CD14-positive monocyte (primary cell): ENCODE results near the gene PPFIA1. TPM values are rescaled to one million over a fixed set of nuclear protein-coding genes. Genes with fewer than 3 reads are reported as not detected.

Experiments used
- DNase-seq, 3 donors: peaks; one replicate each; pipeline ENCODE4 v3.0.0-alpha.2; 2011 to 2022
- H2AFZ ChIP-seq: 2 replicates; pipeline ENCODE4 v1.6.0; 2012; ENCODE audit warnings: mild to moderate bottlenecking, low read depth, low read length, inconsistent platforms; ENCODE audit not compliant: insufficient read depth, poor library complexity, severe bottlenecking
- H3K27ac ChIP-seq, 2 donors: 1 replicate in 1 of 2; 2 replicates in 1 of 2; pipeline ENCODE4 v1.5.1; 2012 to 2013; ENCODE audit warnings: low read length in 2 of 2, control low read depth in 1 of 2, inconsistent platforms in 1 of 2, low read depth in 1 of 2, mild to moderate bottlenecking in 1 of 2
- H3K27me3 ChIP-seq, 2 donors: one replicate each; pipeline versions ENCODE4 v1.6.0 to v1.6.1; 2011 to 2013; ENCODE audit warnings: low read length in 2 of 2; ENCODE audit not compliant: control insufficient read depth in 2 of 2, insufficient read depth in 2 of 2
- H3K36me3 ChIP-seq, 2 donors: replicated peaks in 1 of 2; 1 replicate in 1 of 2; 2 replicates in 1 of 2; pipeline versions ENCODE4 v1.5.1 to v1.6.1; 2012 to 2013; ENCODE audit warnings: low read length in 2 of 2, control low read depth in 1 of 2, inconsistent platforms in 1 of 2, mild to moderate bottlenecking in 1 of 2; ENCODE audit not compliant: insufficient read depth in 2 of 2, control insufficient read depth in 1 of 2
- H3K4me1 ChIP-seq, 2 donors: 1 replicate in 1 of 2; 2 replicates in 1 of 2; pipeline versions ENCODE4 v1.5.1 to v1.6.1; 2012 to 2013; ENCODE audit warnings: low read length in 2 of 2, control low read depth in 1 of 2, inconsistent platforms in 1 of 2, mild to moderate bottlenecking in 1 of 2, moderate library complexity in 1 of 2; ENCODE audit not compliant: insufficient read depth in 2 of 2, control insufficient read depth in 1 of 2
- H3K4me2 ChIP-seq: replicated peaks from 2 replicates; pipeline ENCODE3; 2012; ENCODE audit warnings: low read length, moderate library complexity, mild to moderate bottlenecking; ENCODE audit not compliant: poor library complexity, severe bottlenecking; ENCODE audit errors: extremely low read depth
- H3K4me3 ChIP-seq, 3 experiments: fragments of 200-600 bp in 1 of 3; sonication (generic) in 1 of 3; replicated peaks in 1 of 3; 1 replicate in 2 of 3; 2 replicates in 1 of 3; pipeline ENCODE4 v1.5.1; 2011 to 2013; ENCODE audit warnings: low read length in 3 of 3, mild to moderate bottlenecking in 3 of 3, control low read depth in 2 of 3, low read depth in 2 of 3, inconsistent platforms in 1 of 3, moderate library complexity in 1 of 3
- H3K79me2 ChIP-seq: 2 replicates; pipeline ENCODE4 v1.6.0; 2012; ENCODE audit warnings: mild to moderate bottlenecking, control low read depth, inconsistent platforms, low read length, moderate library complexity; ENCODE audit not compliant: insufficient read depth
- H3K9ac ChIP-seq: 2 replicates; pipeline ENCODE4 v1.6.0; 2017; ENCODE audit warnings: low read length, mild to moderate bottlenecking; ENCODE audit not compliant: insufficient read depth, poor library complexity, severe bottlenecking
- H3K9me3 ChIP-seq, 2 donors: replicated peaks in 1 of 2; 1 replicate in 1 of 2; 2 replicates in 1 of 2; pipeline versions ENCODE4 v1.5.1 to v1.6.1; 2012 to 2013; ENCODE audit warnings: low read length in 2 of 2, control low read depth in 1 of 2; ENCODE audit not compliant: control insufficient read depth in 1 of 2, insufficient read depth in 1 of 2
- H4K20me1 ChIP-seq: 2 replicates; pipeline ENCODE4 v1.6.0; 2012; ENCODE audit warnings: mild to moderate bottlenecking, low read length, control low read depth, moderate library complexity; ENCODE audit not compliant: insufficient read depth
- H3K27ac Mint-ChIP-seq, 7 donors: one replicate each; pipeline ENCODE4 v1.8.0; 2020; ENCODE audit warnings: mild to moderate bottlenecking in 7 of 7, mixed read lengths in 7 of 7, moderate library complexity in 6 of 7, inconsistent platforms in 2 of 7
- H3K27me3 Mint-ChIP-seq, 3 donors: one replicate each; pipeline ENCODE4 v1.8.0; 2021 to 2022; ENCODE audit warnings: low read depth in 3 of 3, mild to moderate bottlenecking in 3 of 3, mixed read lengths in 3 of 3, moderate library complexity in 3 of 3, inconsistent platforms in 1 of 3
- H3K36me3 Mint-ChIP-seq, 2 donors: one replicate each; pipeline ENCODE4 v1.8.0; 2020; ENCODE audit warnings: mixed read lengths in 2 of 2, inconsistent platforms in 1 of 2, mild to moderate bottlenecking in 1 of 2
- H3K4me1 Mint-ChIP-seq: one replicate; pipeline ENCODE4 v1.8.0; 2020; ENCODE audit warnings: mild to moderate bottlenecking, mixed read lengths
- H3K4me3 Mint-ChIP-seq, 2 donors: one replicate each; pipeline ENCODE4 v1.8.0; 2020; ENCODE audit warnings: mild to moderate bottlenecking in 2 of 2, mixed read lengths in 2 of 2, moderate library complexity in 1 of 2
- H3K9me3 Mint-ChIP-seq, 7 donors: one replicate each; pipeline ENCODE4 v1.8.0; 2020 to 2022; ENCODE audit warnings: mixed read lengths in 7 of 7, mild to moderate bottlenecking in 6 of 7, moderate library complexity in 6 of 7, inconsistent platforms in 2 of 7
- CTCF ChIP-seq: fragments of 200-600 bp; IDR thresholded peaks from one replicate; pipeline ENCODE4 v1.8.0; 2022; ENCODE audit warnings: antibody characterized with exemption, mild to moderate bottlenecking
- whole genome bisulfite sequencing: methylation state at CpG from one replicate; pipeline ENCODE4 v1.1.5; 2013; ENCODE audit warnings: missing lambda C conversion rate; ENCODE audit not compliant: insufficient coverage; 5-methylcytosine and 5-hydroxymethylcytosine counted together
- intact Hi-C, 2 donors: fragments of 100-400 bp; cut with micrococcal nuclease; formaldehyde crosslinking; loops; one replicate each; pipeline versions ENCODE4 v1.15.0 to v1.15.1; 2023
- polyA plus RNA-seq, 3 donors: library from polyadenylated mRNA; depleted of rRNA in 1 of 3; unstranded in 2 of 3; stranded (reverse) in 1 of 3; fragments of 300-500 nt in 2 of 3; fragments of >200 nt in 1 of 3; fragmentation: Illumina TruSeq in 2 of 3; gene quantifications; 1 replicate in 2 of 3; 2 replicates in 1 of 3; pipeline ENCODE4 v1.2.3, GENCODE V29; 2012 to 2021

Gene PPFIA1
- polyA plus RNA-seq, 3 donors, result 7.5 to 65.7 (median 15.5) TPM

- Histone ChIP-seq H3K27me3 (no peaks in the 10 kb centered on the region), H3K4me1 (peaks cover 60 to 70% of the 10 kb centered on the region in 2 donors), H3K9ac (no peak overlapping the region), H3K9me3 (no peaks in the 10 kb centered on the region), H3K4me2 (peak overlapping the region; percentile 55), H3K79me2 (peaks cover 48% of the 10 kb centered on the region), H3K36me3 (peaks cover 18 to 34% of the 10 kb centered on the region in 2 donors), H3K4me3 (peak overlapping the region in 1 of 3 experiments; percentile 43), H3K27ac (peak overlapping the region; percentile 84 to 89), H4K20me1 (no peaks in the 10 kb centered on the region), H2AFZ (no peak overlapping the region)
- Mint-ChIP-seq H3K4me3 (peak overlapping the region in 1 of 2 donors; percentile 58), H3K27ac (peak overlapping the region; percentile 89 to 96 (median 95)), H3K9me3 (no peaks in the 10 kb centered on the region), H3K36me3 (peaks cover 24 to 28% of the 10 kb centered on the region in 2 donors), H3K4me1 (peaks cover 63% of the 10 kb centered on the region), H3K27me3 (peaks cover 0 to 2% (median 0%) of the 10 kb centered on the region in 3 donors)
- no CpG with 5 or more reads among the region's 1 CpG for WGBS
- intact Hi-C loops, result loop anchor here in 1 of 2 donors (1.0 kb wide), 1 partner anchor 8 kb away; no protein-coding TSS in a partner anchor
- TF ChIP-seq CTCF, result no peak
- DNase-seq, result peak; percentile 73 to 95 (median 92)
Observed at GRCh38 chr11:70323806-70324205, 53.3 kb downstream of the PPFIA1 start.

- Histone ChIP-seq H2AFZ (no peak overlapping the region), H3K4me1 (peaks cover 62 to 66% of the 10 kb centered on the region in 2 donors), H3K36me3 (peaks cover 21 to 32% of the 10 kb centered on the region in 2 donors), H3K79me2 (peaks cover 48% of the 10 kb centered on the region), H4K20me1 (no peaks in the 10 kb centered on the region), H3K27me3 (no peaks in the 10 kb centered on the region), H3K9ac (no peak overlapping the region), H3K4me3 (peak overlapping the region in 1 of 3 experiments; percentile 43), H3K27ac (peak overlapping the region; percentile 84 to 89), H3K9me3 (no peaks in the 10 kb centered on the region), H3K4me2 (peak overlapping the region; percentile 55)
- H3K27ac Mint-ChIP-seq, result peak overlapping the region; percentile 89 to 96 (median 95)
- H3K4me1 Mint-ChIP-seq, result peaks cover 65% of the 10 kb centered on the region
- WGBS, result 70% methylated on average over 6 of the region's 10 CpGs
- no peaks in the 10 kb centered on the region for H3K9me3 Mint-ChIP-seq
- DNase-seq, result peak in 2 of 3 donors; percentile 61 to 65
- peaks cover 0 to 2% (median 0%) of the 10 kb centered on the region in 3 donors for H3K27me3 Mint-ChIP-seq
- H3K4me3 Mint-ChIP-seq, result peak overlapping the region; percentile 39 to 58
- intact Hi-C loops, result loop anchor here in 1 of 2 donors (1.0 kb wide), 1 partner anchor 8 kb away; no protein-coding TSS in a partner anchor
- TF ChIP-seq CTCF, result no peak
- H3K36me3 Mint-ChIP-seq, result peaks cover 28 to 30% of the 10 kb centered on the region in 2 donors
Observed at GRCh38 chr11:70324376-70325115, 54.1 kb downstream of the PPFIA1 start.
